Spleen (tissue), 7 donors: Measurements from ENCODE around the gene DUOX1.

Experiments used
- POLR2A ChIP-seq, 3 donors: fragments of 450-650 bp; IDR thresholded peaks; one replicate each; pipeline ENCODE4 v1.5.1; 2017; ENCODE audit warnings: antibody characterized with exemption in 3 of 3, mild to moderate bottlenecking in 1 of 3
- POLR2AphosphoS5 ChIP-seq, 3 donors: sonication (generic); formaldehyde crosslinking; IDR thresholded peaks; one replicate each; pipeline ENCODE4 v1.5.1; 2017; ENCODE audit warnings: antibody characterized with exemption in 3 of 3
- TF ChIP-seq, protein P1 (sequence below), 11 experiments: fragments of 200-600 bp in 7 of 11; fragments of 450-650 bp in 4 of 11; sonication (generic) in 4 of 11; IDR thresholded peaks in 8 of 11; conservative IDR thresholded peaks in 3 of 11; 1 replicate in 7 of 11; 2 replicates in 4 of 11; pipeline versions ENCODE4 v1.4.0 to v1.8.0; 2016 to 2021; ENCODE audit warnings: antibody characterized with exemption in 11 of 11, inconsistent platforms in 4 of 11, mild to moderate bottlenecking in 1 of 11
- donor health status: DM: no; HTN: no; CAD: no; lungs with moderate emphysema.
- donor health status: DM: no; HTN: no; CAD: no.
- donor health status: DM: no; HTN: no; CAD: no.

DNA sequence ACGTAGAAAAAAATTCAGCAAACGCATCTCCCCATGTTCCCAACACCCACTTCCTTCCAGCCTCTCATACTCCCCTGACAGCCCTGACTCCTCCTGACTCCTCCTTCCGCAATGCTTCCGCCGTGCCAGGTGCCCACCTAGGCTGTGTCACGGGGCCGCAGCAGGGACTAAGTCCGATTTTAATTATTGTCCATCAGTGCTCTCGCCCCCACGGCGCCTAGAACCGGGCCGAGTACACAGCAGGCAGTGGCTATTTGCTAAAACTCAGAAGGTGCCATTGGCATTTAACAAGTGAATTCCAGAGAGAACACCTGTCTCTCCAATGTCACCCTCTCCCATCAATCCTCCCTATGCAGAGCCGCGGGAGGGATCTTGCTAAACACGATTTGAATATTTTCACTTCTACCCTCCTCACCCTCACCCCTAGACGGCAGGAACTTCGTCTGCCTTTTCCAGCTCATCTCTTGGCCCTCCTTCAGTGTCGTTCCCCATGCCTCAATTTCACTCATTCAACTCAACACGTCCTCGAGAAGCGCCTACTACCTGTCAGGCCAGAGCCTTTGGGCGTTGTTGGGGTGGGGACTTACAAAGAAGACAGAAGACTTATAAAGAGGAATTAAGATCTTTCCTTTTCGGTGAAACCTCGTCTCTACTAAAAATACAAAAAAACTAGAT, 69.5 kb downstream of the DUOX1 start:
- TF ChIP-seq, protein P1, sequence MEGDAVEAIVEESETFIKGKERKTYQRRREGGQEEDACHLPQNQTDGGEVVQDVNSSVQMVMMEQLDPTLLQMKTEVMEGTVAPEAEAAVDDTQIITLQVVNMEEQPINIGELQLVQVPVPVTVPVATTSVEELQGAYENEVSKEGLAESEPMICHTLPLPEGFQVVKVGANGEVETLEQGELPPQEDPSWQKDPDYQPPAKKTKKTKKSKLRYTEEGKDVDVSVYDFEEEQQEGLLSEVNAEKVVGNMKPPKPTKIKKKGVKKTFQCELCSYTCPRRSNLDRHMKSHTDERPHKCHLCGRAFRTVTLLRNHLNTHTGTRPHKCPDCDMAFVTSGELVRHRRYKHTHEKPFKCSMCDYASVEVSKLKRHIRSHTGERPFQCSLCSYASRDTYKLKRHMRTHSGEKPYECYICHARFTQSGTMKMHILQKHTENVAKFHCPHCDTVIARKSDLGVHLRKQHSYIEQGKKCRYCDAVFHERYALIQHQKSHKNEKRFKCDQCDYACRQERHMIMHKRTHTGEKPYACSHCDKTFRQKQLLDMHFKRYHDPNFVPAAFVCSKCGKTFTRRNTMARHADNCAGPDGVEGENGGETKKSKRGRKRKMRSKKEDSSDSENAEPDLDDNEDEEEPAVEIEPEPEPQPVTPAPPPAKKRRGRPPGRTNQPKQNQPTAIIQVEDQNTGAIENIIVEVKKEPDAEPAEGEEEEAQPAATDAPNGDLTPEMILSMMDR (IDR thresholded peaks at IDR 0.05 in 8 of 11, conservative IDR thresholded peaks at IDR 0.05 in 3 of 11): no peak
- no peak for TF ChIP-seq POLR2AphosphoS5 (IDR thresholded peaks at IDR 0.05)
- no peak for TF ChIP-seq POLR2A (IDR thresholded peaks at IDR 0.05)
